GM12865 (cell line): ENCODE measurements around the gene IL10.

Source experiments
- DNase-seq: peaks from one replicate; pipeline ENCODE4 v3.0.0; 2010; ENCODE audit warnings: low read depth
- H3K4me3 ChIP-seq: 2 replicates; pipeline ENCODE4 v1.5.1; 2011; ENCODE audit warnings: mild to moderate bottlenecking, low read depth, low read length, control low read depth
- CTCF ChIP-seq: IDR thresholded peaks from 2 replicates; pipeline ENCODE4 v1.5.1; 2011; ENCODE audit warnings: low read length, control low read depth, low read depth, inconsistent platforms; ENCODE audit not compliant: insufficient read depth; ENCODE audit errors: missing control alignments

Gene IL10

GRCh38 chr1:206722751-206723461, 49.4 kb downstream of the IL10 start:
- H3K4me3 ChIP-seq: no peak overlapping the region
- DNase-seq: no peak
- TF ChIP-seq CTCF: no peak

GRCh38 chr1:206721454-206721853, 50.8 kb downstream of the IL10 start:
- no peak overlapping the region for H3K4me3 ChIP-seq
- no peak for DNase-seq
- no peak for TF ChIP-seq CTCF

- TF ChIP-seq CTCF: no peak
- DNase-seq: peak; percentile 49
- peak overlapping the region; percentile 18 for H3K4me3 ChIP-seq
Observed at GRCh38 chr1:206719169-206719839, 53.0 kb downstream of the IL10 start.

- H3K4me3 ChIP-seq: peak overlapping the region; percentile 8; the same call in 1 of the 2 replicates
- no peak for DNase-seq
- TF ChIP-seq CTCF: no peak
Observed at GRCh38 chr1:206717674-206717989, 54.7 kb downstream of the IL10 start.
